HFFc6 (cell line): ENCODE measurements around the gene RASA3. TPM values are rescaled to one million over a fixed set of nuclear protein-coding genes. Genes with fewer than 3 reads are reported as not detected.
"Not testable (repeated sequence)": the region's sequence is repeated elsewhere in the genome, so short reads cannot be mapped to it uniquely, and the experiment has no call there.

ENCODE experiments used
- DNase-seq: peaks from one replicate; pipeline ENCODE4 v3.0.0-alpha.2; 2018
- H3K27ac Mint-ChIP-seq: 2 replicates; pipeline ENCODE4 v1.8.0; 2020; ENCODE audit warnings: mild to moderate bottlenecking, mixed read lengths
- H3K27me3 Mint-ChIP-seq: 2 replicates; pipeline ENCODE4 v1.8.0; 2021; ENCODE audit warnings: mild to moderate bottlenecking, moderate library complexity, mixed read lengths; ENCODE audit not compliant: insufficient read depth
- H3K36me3 Mint-ChIP-seq: 2 replicates; pipeline ENCODE4 v1.8.0; 2021; ENCODE audit warnings: low read depth, mixed read lengths
- H3K4me1 Mint-ChIP-seq: 2 replicates; pipeline ENCODE4 v1.8.0; 2020; ENCODE audit warnings: low read depth, mixed read lengths
- H3K4me3 Mint-ChIP-seq: 2 replicates; pipeline ENCODE4 v1.8.0; 2020; ENCODE audit warnings: mild to moderate bottlenecking, moderate library complexity, mixed read lengths
- H3K9me3 Mint-ChIP-seq: 2 replicates; pipeline ENCODE4 v1.8.0; 2020; ENCODE audit warnings: mild to moderate bottlenecking, mixed read lengths
- CTCF ChIP-seq: fragments of 200-600 bp; sonication (generic); IDR thresholded peaks from 2 replicates; pipeline ENCODE4 v1.5.0; 2021; ENCODE audit warnings: antibody characterized with exemption, mild to moderate bottlenecking
- total RNA-seq, 6 experiments: library from RNA; stranded (reverse); fragmentation: NEBNext Ultra II Directional; extraction: Animal tissue kit (Norgen Biotek cat#: 25700); gene quantifications; 2 replicates in 1 of 6; 3 replicates in 5 of 6; pipeline ENCODE4 v1.2.3, GENCODE V29; 2021

RASA3 gene
- total RNA-seq, 6 experiments from 2014 or later: 31.6 to 37.6 (median 33.1) TPM

GRCh38 chr13:113991191-113991669, 141.2 kb downstream of the RASA3 start:
- H3K9me3 Mint-ChIP-seq: no peaks in the 10 kb centered on the region; the same call in 1 of the 2 replicates
- DNase-seq: no peak
- TF ChIP-seq CTCF: no peak
- no peak overlapping the region for H3K4me3 Mint-ChIP-seq
- peaks cover 4% of the 10 kb centered on the region for H3K27me3 Mint-ChIP-seq
- peaks cover 44% of the 10 kb centered on the region for H3K36me3 Mint-ChIP-seq
- H3K27ac Mint-ChIP-seq: no peak overlapping the region
- H3K4me1 Mint-ChIP-seq: no peaks in the 10 kb centered on the region

DNA sequence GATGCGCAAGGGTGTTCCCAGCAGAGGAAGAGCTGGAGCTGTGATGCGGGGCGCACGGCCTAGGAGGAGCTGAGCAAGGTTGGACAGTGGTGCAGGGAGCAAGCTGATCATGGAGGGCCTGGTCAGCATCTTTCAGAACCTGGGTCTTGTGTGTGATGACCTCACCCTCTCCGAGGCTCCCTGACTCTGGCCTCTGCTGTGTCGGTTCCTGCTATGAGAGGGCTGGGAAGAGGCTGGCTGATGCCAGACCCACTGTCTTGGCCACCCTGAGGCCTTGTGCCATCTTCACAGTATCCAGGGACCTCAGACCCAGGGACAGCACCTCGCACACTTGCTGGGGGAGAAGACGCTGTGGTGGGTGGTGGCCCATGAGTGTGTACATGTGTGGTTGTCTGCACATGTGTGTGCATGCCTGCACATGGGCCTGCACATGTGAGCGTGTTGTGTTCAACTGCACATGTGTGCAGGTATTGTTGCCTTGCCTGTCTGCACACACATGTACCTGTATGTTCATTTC, 142.0 kb downstream of the RASA3 start:
- Mint-ChIP-seq H3K9me3 (no peaks in the 10 kb centered on the region; the same call in 1 of the 2 replicates), H3K36me3 (peaks cover 44% of the 10 kb centered on the region), H3K4me3 (no peak overlapping the region), H3K4me1 (no peaks in the 10 kb centered on the region), H3K27me3 (peaks cover 4% of the 10 kb centered on the region), H3K27ac (no peak overlapping the region)
- no peak for TF ChIP-seq CTCF
- no peak for DNase-seq

- Mint-ChIP-seq H3K4me3 (no peak overlapping the region), H3K36me3 (peaks cover 44% of the 10 kb centered on the region), H3K27me3 (peaks cover 4% of the 10 kb centered on the region), H3K4me1 (no peaks in the 10 kb centered on the region), H3K9me3 (no peaks in the 10 kb centered on the region; the same call in 1 of the 2 replicates), H3K27ac (no peak overlapping the region)
- DNase-seq: no peak
- no peak for TF ChIP-seq CTCF
Measured at GRCh38 chr13:113989585-113990300, 142.7 kb downstream of the RASA3 start.

- H3K27me3 Mint-ChIP-seq, H3K9me3 Mint-ChIP-seq, H3K27ac Mint-ChIP-seq, H3K4me3 Mint-ChIP-seq, H3K4me1 Mint-ChIP-seq, DNase-seq: not testable (repeated sequence)
- H3K36me3 Mint-ChIP-seq: peaks cover 37% of the 10 kb centered on the region
Measured at GRCh38 chr13:113988859-113989258, 143.6 kb downstream of the RASA3 start.

- DNase-seq: no peak
- peaks cover 8% of the 10 kb centered on the region for H3K27me3 Mint-ChIP-seq
- no peak overlapping the region for H3K4me3 Mint-ChIP-seq
- peaks cover 44% of the 10 kb centered on the region for H3K36me3 Mint-ChIP-seq
- no peak for TF ChIP-seq CTCF
- H3K9me3 Mint-ChIP-seq: no peaks in the 10 kb centered on the region
- peaks cover 8% of the 10 kb centered on the region for H3K4me1 Mint-ChIP-seq
- no peak overlapping the region for H3K27ac Mint-ChIP-seq
Measured at GRCh38 chr13:113982296-113982661, 150.1 kb downstream of the RASA3 start.

DNA sequence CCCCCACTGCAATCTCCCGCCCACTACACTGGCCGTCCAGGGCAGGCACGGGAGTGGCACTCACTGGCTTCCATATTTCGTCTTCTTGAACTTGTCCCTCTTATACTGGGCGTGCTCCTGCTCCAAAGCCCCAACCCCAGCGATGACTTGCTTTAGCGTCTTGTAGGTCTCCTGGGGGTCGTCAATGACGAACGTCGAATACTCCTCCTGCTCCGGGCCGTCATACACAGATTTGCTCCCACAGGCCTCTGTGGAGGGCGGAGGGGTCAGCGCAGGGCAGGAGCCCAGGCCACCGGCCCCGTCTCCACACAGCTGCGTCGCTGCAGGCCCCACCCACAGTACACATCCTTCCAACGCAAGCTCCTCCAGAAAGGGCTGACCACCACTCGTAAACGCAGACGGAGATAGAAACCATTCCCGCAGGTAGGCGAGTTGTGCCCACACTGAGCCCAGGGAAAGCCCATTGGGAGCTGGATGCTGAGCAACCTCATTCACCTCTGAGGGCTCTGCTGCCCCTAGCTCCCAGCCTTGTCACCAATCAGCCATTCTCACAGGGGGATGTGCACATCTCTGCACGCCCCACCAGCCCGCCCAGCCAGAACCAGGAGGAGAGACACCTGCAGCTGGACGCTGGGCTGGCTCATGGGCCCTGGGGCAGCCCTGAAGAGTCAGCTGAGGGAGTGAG, 150.7 kb downstream of the RASA3 start:
- Mint-ChIP-seq H3K36me3 (peaks cover 49% of the 10 kb centered on the region), H3K4me1 (peaks cover 13% of the 10 kb centered on the region), H3K9me3 (no peaks in the 10 kb centered on the region), H3K4me3 (no peak overlapping the region), H3K27ac (no peak overlapping the region), H3K27me3 (peaks cover 8% of the 10 kb centered on the region)
- no peak for TF ChIP-seq CTCF
- no peak for DNase-seq
